GM13976 (cell line): ENCODE results near the gene VPS45.

Source experiments
- DNase-seq: peaks from one replicate; pipeline ENCODE4 v3.0.0; 2012; ENCODE audit warnings: low spot score
- CTCF ChIP-seq: IDR thresholded peaks from 2 replicates; pipeline ENCODE4 v1.5.1; 2012; ENCODE audit warnings: borderline replicate concordance, mild to moderate bottlenecking; ENCODE audit not compliant: insufficient read depth; ENCODE audit errors: extremely low read depth, missing control alignments, control extremely low read depth
- in situ Hi-C: fragments of 300-500 bp; cut with MboI; formaldehyde crosslinking; loops from one replicate; pipeline ENCODE4 v1.12.0; 2022; ENCODE audit warnings: low sequenced_read_pairs, mixed read lengths, inconsistent platforms; ENCODE audit not compliant: unreplicated experiment

The VPS45 gene

GRCh38 chr1:150161747-150162581 lies 94.4 kb downstream of the VPS45 start:
- in situ Hi-C loops = loop anchor here (25.0 kb wide), 1 partner anchor 200 kb away; no protein-coding TSS in a partner anchor

GRCh38 chr1:150162582-150162861 lies 94.9 kb downstream of the VPS45 start:
- TF ChIP-seq CTCF = no peak
- in situ Hi-C loops = loop anchor here (25.0 kb wide), 1 partner anchor 200 kb away; no protein-coding TSS in a partner anchor
- DNase-seq = no peak

More at GRCh38 chr1:150161747-150162581, 94.4 kb downstream of the VPS45 start:
- DNase-seq = no peak
- TF ChIP-seq CTCF = peak; percentile 51

- in situ Hi-C loops = loop anchor here (25.0 kb wide), 1 partner anchor 201 kb away; no protein-coding TSS in a partner anchor
- peak; percentile 77 for DNase-seq
- TF ChIP-seq CTCF = no peak
Observed at GRCh38 chr1:150162862-150163706, 95.5 kb downstream of the VPS45 start.

GRCh38 chr1:150164224-150164623 lies 96.6 kb downstream of the VPS45 start:
- no peak for TF ChIP-seq CTCF
- in situ Hi-C loops = loop anchor here (25.0 kb wide), 1 partner anchor 202 kb away; no protein-coding TSS in a partner anchor
- DNase-seq = no peak

GRCh38 chr1:150164779-150165178 lies 97.2 kb downstream of the VPS45 start:
- in situ Hi-C loops = loop anchor here (25.0 kb wide), 1 partner anchor 202 kb away; no protein-coding TSS in a partner anchor
- no peak for TF ChIP-seq CTCF
- no peak for DNase-seq
